WTC11 (cell line): ENCODE results near the gene CLCN1.

Experiments
- CTCF ChIP-seq: fragments of 200-600 bp; IDR thresholded peaks from 2 replicates; pipeline ENCODE4 v1.8.0; 2022; ENCODE audit warnings: antibody characterized with exemption
- TEAD4 ChIP-seq: sonication (generic); formaldehyde crosslinking; IDR thresholded peaks from 2 replicates; pipeline ENCODE4 v1.8.0; 2022; ENCODE audit warnings: mild to moderate bottlenecking, missing genetic modification reagents
- TF ChIP-seq, protein P1 (sequence below): sonication (generic); formaldehyde crosslinking; IDR thresholded peaks from 2 replicates; pipeline ENCODE4 v1.8.0; 2022; ENCODE audit warnings: mild to moderate bottlenecking, missing genetic modification reagents

GRCh38 chr7:143280566-143280965 lies 35.3 kb upstream of the CLCN1 start:
- TF ChIP-seq CTCF (no peak), TEAD4 (CRISPR knock-in tag) (no peak)
- TF ChIP-seq, protein P1, sequence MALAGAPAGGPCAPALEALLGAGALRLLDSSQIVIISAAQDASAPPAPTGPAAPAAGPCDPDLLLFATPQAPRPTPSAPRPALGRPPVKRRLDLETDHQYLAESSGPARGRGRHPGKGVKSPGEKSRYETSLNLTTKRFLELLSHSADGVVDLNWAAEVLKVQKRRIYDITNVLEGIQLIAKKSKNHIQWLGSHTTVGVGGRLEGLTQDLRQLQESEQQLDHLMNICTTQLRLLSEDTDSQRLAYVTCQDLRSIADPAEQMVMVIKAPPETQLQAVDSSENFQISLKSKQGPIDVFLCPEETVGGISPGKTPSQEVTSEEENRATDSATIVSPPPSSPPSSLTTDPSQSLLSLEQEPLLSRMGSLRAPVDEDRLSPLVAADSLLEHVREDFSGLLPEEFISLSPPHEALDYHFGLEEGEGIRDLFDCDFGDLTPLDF, result no peak
